K562 (cell line): ENCODE measurements around the gene ELMO1. TPM values are rescaled to one million over a fixed set of nuclear protein-coding genes. Genes with fewer than 3 reads are reported as not detected.

Source experiments
- ATAC-seq: fragments of 200-7000 bp; cut with Tn5 transposase; 3 replicates; pipeline ENCODE4 v1.9.1; 2020; ENCODE audit warnings: moderate library complexity
- BruUV-seq: library from RNA; stranded (reverse); fragments of 400-500 nt; replicated peaks from 2 replicates; lab custom pipeline; 2021; lab: Mats Ljungman, UMichigan
- CTCF ChIA-PET: fragments of 300-600 bp; formaldehyde crosslinking; extraction: SDS; loops from one replicate; lab custom pipeline; 2021; ENCODE audit warnings: low intra/inter-chr PET ratio; lab: Yijun Ruan, JAX
- POLR2A ChIA-PET: fragments of 300-600, 350-650 bp; sonication (Branson Sonifier 250); formaldehyde crosslinking; extraction: SDS; loops from one replicate; lab custom pipeline; 2021; ENCODE audit warnings: antibody characterized with exemption, inconsistent platforms; lab: Yijun Ruan, JAX
- DNase-seq, 4 experiments: peaks; one replicate each; pipeline versions ENCODE4 v3.0.0 to v3.0.0-alpha.2; 2011 to 2018; ENCODE audit warnings: low spot score in 3 of 4, mixed read lengths in 3 of 4; ENCODE audit errors: extremely low read depth in 1 of 4
- FAIRE-seq: peaks from 2 replicates; lab custom pipeline; 2011; peaks lifted over from hg19 to GRCh38; lab: Jason Lieb, UNC
- H2AFZ ChIP-seq: 2 replicates; pipeline ENCODE4 v1.6.0; 2011; ENCODE audit warnings: low read depth, low read length, control low read depth, inconsistent platforms
- H3K27ac ChIP-seq: fragments of 200-600 bp; 3 replicates; pipeline ENCODE4 v1.8.0; 2011; ENCODE audit warnings: low read depth, mild to moderate bottlenecking, control low read depth, inconsistent platforms, low read length, moderate library complexity, mixed read lengths; ENCODE audit errors: extremely low read depth
- H3K27me3 ChIP-seq, 2 experiments: fragments of 300-600 bp in 1 of 2; 2 replicates in 1 of 2; 3 replicates in 1 of 2; pipeline versions ENCODE4 v1.6.0 to v1.8.0; 2011; ENCODE audit warnings: inconsistent platforms in 2 of 2, low read length in 2 of 2, mild to moderate bottlenecking in 1 of 2, mixed read lengths in 1 of 2, moderate library complexity in 1 of 2; ENCODE audit not compliant: control insufficient read depth in 2 of 2, insufficient read depth in 2 of 2
- H3K36me3 ChIP-seq: fragments of 300-600 bp; 3 replicates; pipeline ENCODE4 v1.8.0; 2011; ENCODE audit warnings: mild to moderate bottlenecking, low read length, inconsistent platforms; ENCODE audit not compliant: control insufficient read depth, insufficient read depth
- H3K4me1 ChIP-seq, 2 experiments: fragments of 200-600 bp in 1 of 2; replicated peaks in 1 of 2; 2 replicates in 1 of 2; 3 replicates in 1 of 2; pipeline versions ENCODE4 v1.5.1 to v1.8.0; 2011; ENCODE audit warnings: inconsistent platforms in 2 of 2, low read length in 2 of 2, mild to moderate bottlenecking in 1 of 2, mixed read lengths in 1 of 2, moderate library complexity in 1 of 2; ENCODE audit not compliant: control insufficient read depth in 2 of 2, insufficient read depth in 2 of 2
- H3K4me2 ChIP-seq: 2 replicates; pipeline ENCODE4 v1.6.1; 2011; ENCODE audit warnings: low read length, control low read depth, inconsistent platforms, mixed read lengths; ENCODE audit not compliant: insufficient read depth
- H3K4me3 ChIP-seq: fragments of 200-600 bp; sonication (generic), shearing (Covaris generic); 2 replicates; pipeline ENCODE4 v1.5.1; 2016; ENCODE audit warnings: control low read depth, inconsistent platforms
- H3K79me2 ChIP-seq: fragments of 200-600 bp; 3 replicates; pipeline ENCODE4 v1.8.0; 2011; ENCODE audit warnings: low read length, inconsistent platforms; ENCODE audit not compliant: control insufficient read depth, insufficient read depth
- H3K9ac ChIP-seq, 2 experiments: 2 replicates each; pipeline versions ENCODE4 v1.6.0 to v1.6.1; 2011; ENCODE audit warnings: low read depth in 2 of 2, low read length in 2 of 2, control low read depth in 1 of 2, inconsistent platforms in 1 of 2, mild to moderate bottlenecking in 1 of 2, mixed read lengths in 1 of 2; ENCODE audit not compliant: insufficient read depth in 1 of 2
- H3K9me1 ChIP-seq: one replicate; pipeline ENCODE4 v1.6.0; 2011; ENCODE audit warnings: inconsistent platforms, mild to moderate bottlenecking, low read length, moderate library complexity; ENCODE audit not compliant: control insufficient read depth, insufficient read depth
- H3K9me3 ChIP-seq: replicated peaks from 2 replicates; pipeline ENCODE4 v1.5.1; 2011; ENCODE audit warnings: low read depth, low read length, inconsistent platforms; ENCODE audit not compliant: control insufficient read depth, insufficient read depth
- H4K20me1 ChIP-seq: replicated peaks from 2 replicates; pipeline ENCODE4 v1.6.1; 2011; ENCODE audit warnings: low read length, inconsistent platforms, mixed read lengths; ENCODE audit not compliant: control insufficient read depth, insufficient read depth
- ESRRB ChIP-seq: fragments of 250-450 bp; sonication (Bioruptor Pico); IDR thresholded peaks from 2 replicates; pipeline ENCODE4 v1.5.0; 2020; ENCODE audit warnings: mild to moderate bottlenecking, moderate library complexity, borderline replicate concordance
- KLF6 ChIP-seq: fragments of 250-450 bp; sonication (Bioruptor Pico); IDR thresholded peaks from 2 replicates; pipeline ENCODE4 v1.4.0; 2020; ENCODE audit warnings: mild to moderate bottlenecking, moderate library complexity, borderline replicate concordance
- MLLT1 ChIP-seq, 2 experiments: fragments of 450-650 bp; IDR thresholded peaks; 2 replicates each; pipeline ENCODE4 v1.6.1; 2016
- RHOXF2B ChIP-seq: fragments of 250-450 bp; sonication (Bioruptor Pico); conservative IDR thresholded peaks from 2 replicates; pipeline ENCODE4 v1.5.1; 2021
- RNF219 ChIP-seq: fragments of 250-450 bp; sonication (Bioruptor Pico); IDR thresholded peaks from 2 replicates; pipeline ENCODE4 v1.5.0; 2022; ENCODE audit warnings: mild to moderate bottlenecking
- SIX5 ChIP-seq, 2 experiments: IDR thresholded peaks; 2 replicates each; pipeline ENCODE4 v1.6.1; 2011; ENCODE audit warnings: low read length in 2 of 2, borderline replicate concordance in 1 of 2, low read depth in 1 of 2, mild to moderate bottlenecking in 1 of 2, moderate library complexity in 1 of 2; ENCODE audit not compliant: insufficient read depth in 1 of 2
- TFAP4 ChIP-seq: sonication (generic); formaldehyde crosslinking; IDR thresholded peaks from 2 replicates; pipeline ENCODE4 v1.8.0; 2022; ENCODE audit warnings: missing genetic modification reagents, mild to moderate bottlenecking, moderate library complexity, borderline replicate concordance
- USF1 ChIP-seq: sonication (generic); formaldehyde crosslinking; IDR thresholded peaks from 2 replicates; pipeline ENCODE4 v1.9.0; 2022; ENCODE audit warnings: mild to moderate bottlenecking, missing genetic modification reagents
- ZNF280B ChIP-seq: fragments of 250-450 bp; sonication (Bioruptor Pico); IDR thresholded peaks from 2 replicates; pipeline ENCODE4 v1.5.1; 2021; ENCODE audit warnings: mild to moderate bottlenecking
- WGBS: fragments of 100-300 bp; shearing (Covaris generic); methylation state at CpG from one replicate; pipeline ENCODE4 v1.1.6; 2016; ENCODE audit warnings: low coverage, mixed read lengths; ENCODE audit not compliant: insufficient coverage; ENCODE audit errors: missing lambda C conversion rate; 5-methylcytosine and 5-hydroxymethylcytosine counted together
- in situ Hi-C: fragments of 300-500 bp; cut with MboI; formaldehyde crosslinking; loops from 4 replicates; pipeline ENCODE4 v1.15.0; 2018; ENCODE audit warnings: inconsistent platforms, mixed read lengths
- intact Hi-C: fragments of 100-400 bp; cut with micrococcal nuclease; formaldehyde crosslinking; loops from 2 replicates; pipeline ENCODE4 v1.14.2; 2022
- polyA plus RNA-seq, 8 experiments: library from polyadenylated mRNA; depleted of rRNA in 4 of 8; stranded (reverse) in 5 of 8; unstranded in 3 of 8; fragments of >200 nt; fragmentation: Nextera tagmentation in 2 of 8; fragmentation: Illumina TruSeq in 1 of 8; extraction: Ambion mirVana in 2 of 8; extraction: Trizol in 1 of 8; gene quantifications; 2 replicates each; pipeline versions ENCODE4 v1.2.1 to v1.2.3, GENCODE V29; 2011 to 2014; ENCODE audit warnings: inconsistent platforms in 1 of 8, missing spikeins in 1 of 8
- total RNA-seq, 7 experiments: library from RNA; depleted of rRNA in 6 of 7; stranded (reverse); fragments of >200 nt in 6 of 7; fragmentation: Illumina TruSeq in 2 of 7; extraction: Trizol in 2 of 7; gene quantifications; 2 replicates each; pipeline versions ENCODE4 v1.2.1 to v1.2.3, GENCODE V29; 2011 to 2021; ENCODE audit warnings: low replicate concordance in 1 of 7
- TF ChIP-seq, protein P1 (sequence below), 2 experiments: IDR thresholded peaks in 1 of 2; conservative IDR thresholded peaks in 1 of 2; 2 replicates each; pipeline ENCODE4 v1.6.1; 2016; ENCODE audit warnings: low read depth in 2 of 2, mild to moderate bottlenecking in 1 of 2, missing compliant biosample characterization in 1 of 2, missing genetic modification characterization in 1 of 2, moderate library complexity in 1 of 2

The ELMO1 gene
- total and polyA plus RNA-seq, 9 of the 15 experiments (the other 6 are each of a cell fraction or from before 2014, with no cell fraction given), result 0.36 to 7.2 (median 3.6) TPM

GRCh38 chr7:36896418-36896817 is 552.2 kb downstream of the ELMO1 start:
- FAIRE-seq (no peak), ATAC-seq (no peak), DNase-seq (no peak)
- no peak overlapping the region for H2AFZ ChIP-seq
- H4K20me1 ChIP-seq, result 0 out of 2 replicates have a peak, but pooled peaks cover 2% of the 10 kb centered on the region
- H3K4me2 ChIP-seq, result no peak overlapping the region
- WGBS, result 0% methylated on average over 1 of the region's 1 CpG
- no peaks in the 10 kb centered on the region for H3K9me3 ChIP-seq
- H3K9me1 ChIP-seq, result no peaks in the 10 kb centered on the region
- H3K9ac ChIP-seq, result no peak overlapping the region
- intact Hi-C loops, result no loop called here
- no peaks in the 10 kb centered on the region for H3K79me2 ChIP-seq
- no peaks in the 10 kb centered on the region for H3K4me1 ChIP-seq
- no peaks in the 10 kb centered on the region for H3K36me3 ChIP-seq
- H3K27ac ChIP-seq, result no peak overlapping the region
- ChIA-PET CTCF (no interaction called here), POLR2A (no interaction called here)
- H3K4me3 ChIP-seq, result no peak overlapping the region
- H3K27me3 ChIP-seq, result no peaks in the 10 kb centered on the region
- in situ Hi-C loops, result no loop called here
- no TSS peak for BruUV-seq
- TF ChIP-seq ESRRB (no peak), MLLT1 (IDR thresholded peaks at IDR 0.05) (no peak), RHOXF2B (no peak), USF1 (CRISPR knock-in tag) (no peak), RNF219 (CRISPR knock-in tag) (no peak), KLF6 (CRISPR knock-in tag) (no peak), TFAP4 (CRISPR knock-in tag) (no peak), ZNF280B (no peak), SIX5 (IDR thresholded peaks at IDR 0.05; ENCODE audit: borderline replicate concordance in 1 of 2, insufficient read depth in 1 of 2, low read depth in 1 of 2, low read length in 2 of 2) (no peak)
- TF ChIP-seq, protein P1, sequence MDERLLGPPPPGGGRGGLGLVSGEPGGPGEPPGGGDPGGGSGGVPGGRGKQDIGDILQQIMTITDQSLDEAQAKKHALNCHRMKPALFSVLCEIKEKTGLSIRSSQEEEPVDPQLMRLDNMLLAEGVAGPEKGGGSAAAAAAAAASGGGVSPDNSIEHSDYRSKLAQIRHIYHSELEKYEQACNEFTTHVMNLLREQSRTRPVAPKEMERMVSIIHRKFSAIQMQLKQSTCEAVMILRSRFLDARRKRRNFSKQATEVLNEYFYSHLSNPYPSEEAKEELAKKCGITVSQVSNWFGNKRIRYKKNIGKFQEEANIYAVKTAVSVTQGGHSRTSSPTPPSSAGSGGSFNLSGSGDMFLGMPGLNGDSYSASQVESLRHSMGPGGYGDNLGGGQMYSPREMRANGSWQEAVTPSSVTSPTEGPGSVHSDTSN (CRISPR knock-in tag; IDR thresholded peaks at IDR 0.05; ENCODE audit: low read depth), result no peak
- TF ChIP-seq, protein P1 (tag; conservative IDR thresholded peaks at IDR 0.05; ENCODE audit: low read depth), result no peak
